ENCODE results near the gene NCAM2.

Gene NCAM2

DNA sequence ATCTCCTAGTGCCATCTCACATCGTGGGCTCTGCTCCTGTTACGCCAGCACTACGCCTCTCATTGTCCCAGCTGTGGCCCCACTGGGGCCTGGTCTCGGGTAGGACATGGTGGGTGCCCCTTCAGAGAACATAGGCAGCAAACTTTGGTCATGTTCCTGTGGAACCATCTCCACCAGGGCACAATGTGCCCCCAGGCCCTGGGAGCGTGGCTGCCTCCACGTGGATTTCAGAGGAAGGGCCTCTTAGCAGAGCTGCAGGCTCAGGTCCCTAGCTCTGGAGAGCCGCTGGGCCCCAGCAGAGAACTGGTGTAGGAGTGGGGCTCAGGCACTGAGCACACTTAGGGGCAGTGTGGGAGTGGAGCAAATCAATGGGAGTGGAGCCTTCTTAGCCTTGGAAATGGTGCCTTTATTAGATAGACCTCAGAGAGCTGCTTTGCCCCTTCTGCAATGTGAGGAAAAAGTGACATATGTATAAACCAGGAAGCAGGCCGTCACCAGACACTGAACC lies 460.0 kb downstream of the NCAM2 start:
- DNase-seq (ENCODE audit: low spot score): no peak

DNA sequence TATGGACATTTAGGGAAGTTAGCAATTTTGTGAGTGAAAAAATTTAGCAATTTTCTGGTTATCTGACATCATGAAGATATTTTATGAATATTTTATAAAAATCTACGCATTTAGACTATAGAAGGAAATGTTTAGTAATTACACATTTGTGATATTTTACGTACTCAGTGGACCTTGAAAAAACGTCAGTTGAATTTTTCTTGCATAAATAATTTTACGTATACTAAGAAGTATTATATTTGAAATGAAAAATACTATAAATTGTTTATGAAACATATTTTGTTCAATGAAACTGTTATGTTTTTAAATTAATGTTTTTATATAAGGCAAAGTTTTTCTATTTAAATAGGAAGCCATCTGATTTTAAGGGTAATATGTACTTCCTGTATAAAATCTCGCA lies 462.8 kb downstream of the NCAM2 start:
- DNase-seq (ENCODE audit: low spot score): no peak

DNA sequence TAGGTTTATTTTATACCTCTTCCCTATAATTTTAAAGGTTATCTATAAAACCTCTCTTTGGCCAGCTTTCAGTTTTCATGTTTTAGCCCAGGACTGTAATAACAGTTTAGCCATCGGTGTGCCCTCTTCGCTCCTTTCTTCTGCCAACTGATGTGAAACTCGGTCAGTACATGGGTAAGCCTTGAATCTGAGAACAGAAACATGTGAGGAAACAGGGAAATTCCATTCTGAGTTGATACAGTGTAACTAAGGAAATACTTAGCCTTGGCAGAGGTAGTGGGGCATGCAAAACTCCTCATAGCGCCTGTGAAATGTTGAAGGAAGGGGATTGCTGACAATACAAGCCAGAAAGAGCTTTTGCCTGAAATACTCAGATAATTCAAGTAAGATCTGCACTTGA lies 465.2 kb downstream of the NCAM2 start:
- no peak for DNase-seq (ENCODE audit: low spot score)

DNA sequence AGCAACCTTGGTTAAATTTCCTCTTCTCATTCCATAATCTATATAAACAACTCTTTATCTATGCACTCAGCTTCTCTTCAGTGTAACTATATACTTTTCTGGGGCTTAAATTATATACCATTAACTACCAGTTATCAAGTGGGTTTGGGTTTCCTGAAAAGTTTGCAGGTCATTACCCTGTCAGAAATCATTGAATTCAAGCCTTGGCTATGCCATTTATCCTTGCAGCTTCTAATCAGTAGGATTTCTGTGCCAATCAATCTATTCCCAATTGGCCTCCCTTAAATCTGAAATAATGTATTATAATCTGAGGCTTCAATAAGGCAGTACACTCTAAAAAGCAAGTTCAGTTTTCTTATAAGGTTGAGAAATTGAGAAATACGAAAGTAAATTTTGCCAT lies 466.5 kb downstream of the NCAM2 start:
- DNase-seq (ENCODE audit: low spot score): no peak

DNA sequence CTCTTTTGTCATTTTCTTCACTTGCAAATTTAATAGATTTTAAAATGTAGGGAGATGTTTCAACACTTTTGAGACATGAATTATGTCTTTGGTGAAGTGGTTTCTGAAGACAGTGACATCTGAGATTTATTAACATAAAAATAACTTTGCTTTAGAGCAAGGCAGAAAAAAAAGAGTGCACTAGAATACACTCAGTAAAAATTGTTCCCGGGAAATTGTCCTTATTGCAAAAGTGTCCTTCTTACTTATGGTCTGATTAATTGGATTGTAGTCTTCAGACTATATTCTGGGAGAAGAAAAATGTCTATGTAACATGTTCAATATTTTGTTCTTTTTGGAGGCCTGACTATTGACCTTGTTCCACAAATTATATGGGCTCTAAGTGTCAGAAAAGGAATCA lies 468.5 kb downstream of the NCAM2 start:
- no peak for DNase-seq (ENCODE audit: low spot score)

DNA sequence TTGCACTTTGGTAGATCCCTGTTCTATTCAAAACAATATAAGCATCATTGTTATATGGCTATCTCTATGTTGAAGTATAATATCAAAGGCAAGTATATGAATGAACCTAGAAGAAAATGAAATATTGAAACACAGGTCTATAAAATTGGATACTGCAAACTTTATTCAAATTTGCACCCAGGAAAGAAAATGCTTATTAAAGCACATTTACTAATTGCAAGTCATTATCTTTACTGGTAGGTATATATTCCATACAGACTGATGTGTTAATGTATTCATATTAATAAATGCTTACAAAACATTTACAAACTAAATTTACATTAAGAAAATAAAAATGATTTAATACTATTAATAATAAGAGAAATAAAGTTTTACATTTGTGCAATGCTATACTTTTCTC lies 469.8 kb downstream of the NCAM2 start:
- DNase-seq (ENCODE audit: low spot score): no peak

DNA sequence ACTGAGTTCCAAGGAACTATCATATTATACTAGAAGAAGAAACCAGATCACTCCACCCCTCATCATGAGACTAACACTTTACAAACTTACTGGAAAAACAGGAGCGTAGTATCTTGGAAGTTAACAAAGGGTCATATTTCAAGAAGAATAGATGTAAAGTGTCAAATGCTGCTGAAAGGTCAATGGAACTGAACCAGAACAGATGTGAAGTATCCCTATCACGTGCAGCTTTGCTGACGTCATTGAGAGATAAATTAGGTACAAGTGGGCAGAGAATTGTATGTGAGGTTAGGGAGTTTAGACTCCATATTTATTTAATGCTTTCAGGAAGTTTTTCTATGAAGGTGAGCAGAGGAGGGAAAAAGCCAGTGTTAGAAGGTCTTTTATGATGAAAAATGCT lies 483.0 kb downstream of the NCAM2 start:
- DNase-seq (ENCODE audit: low spot score): no peak

DNA sequence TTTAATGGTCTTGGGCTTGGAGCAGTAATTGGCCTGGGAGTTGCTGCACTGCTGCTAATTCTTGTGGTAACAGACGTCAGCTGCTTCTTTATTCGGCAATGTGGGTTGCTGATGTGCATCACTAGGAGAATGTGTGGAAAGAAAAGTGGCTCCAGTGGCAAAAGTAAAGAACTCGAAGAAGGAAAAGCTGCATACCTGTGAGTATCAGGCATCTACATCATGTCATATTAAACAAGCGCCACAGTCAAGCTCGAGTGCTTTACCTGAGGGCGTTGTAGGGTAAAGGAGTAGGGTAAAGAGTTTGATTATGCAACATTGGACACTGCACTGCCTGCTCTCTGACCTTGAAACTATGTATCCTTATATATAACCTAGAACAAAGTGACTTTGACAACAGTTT lies 510.6 kb downstream of the NCAM2 start:
- DNase-seq (ENCODE audit: low spot score): no peak

DNA sequence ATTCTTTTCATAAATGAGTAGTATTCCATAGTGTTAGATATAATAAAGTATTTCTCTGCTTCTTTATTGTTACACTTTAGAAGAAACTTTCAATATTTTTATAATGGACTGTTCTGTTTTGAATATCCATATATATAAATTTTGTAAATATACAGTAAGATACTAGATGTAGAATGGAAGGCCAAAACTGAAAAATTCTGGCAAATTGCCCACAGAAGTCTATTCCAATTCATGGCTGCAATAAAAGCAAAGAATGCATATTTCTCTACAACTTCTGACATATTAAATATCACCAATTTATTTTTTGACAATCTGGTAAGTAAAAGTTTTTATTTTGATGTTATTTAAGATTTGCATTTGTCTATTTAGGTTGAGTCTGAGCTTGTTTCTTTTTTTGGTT lies 532.5 kb downstream of the NCAM2 start:
- DNase-seq (ENCODE audit: low spot score): no peak

DNA sequence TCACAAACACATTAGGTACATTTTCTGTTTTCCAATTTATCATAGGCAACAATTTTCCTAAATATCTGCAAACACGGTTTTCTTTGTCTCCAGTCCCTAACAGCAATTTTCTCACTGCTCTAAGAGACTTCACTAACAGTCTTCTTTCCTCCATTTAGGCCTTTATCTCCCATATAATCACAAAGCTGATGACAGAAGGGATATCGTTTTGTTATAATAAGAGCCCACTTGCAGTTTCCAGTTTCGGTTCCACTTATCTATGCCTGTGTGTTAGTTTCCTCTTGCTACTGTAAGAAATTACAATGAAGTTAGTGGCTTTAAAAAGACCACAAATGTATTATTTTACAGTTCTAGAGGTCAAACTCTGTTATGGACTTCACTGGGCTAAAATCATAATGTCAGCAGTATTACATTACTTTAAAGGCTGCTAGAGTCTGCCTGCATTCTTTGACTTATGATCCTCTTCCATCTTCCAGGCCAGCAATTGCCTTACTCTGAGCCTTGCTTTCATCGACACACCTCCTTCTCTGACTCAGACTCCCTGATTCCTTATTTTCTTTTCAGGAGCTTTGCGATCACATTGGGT lies 549.3 kb downstream of the NCAM2 start:
- no peak for DNase-seq (ENCODE audit: low spot score)

DNA sequence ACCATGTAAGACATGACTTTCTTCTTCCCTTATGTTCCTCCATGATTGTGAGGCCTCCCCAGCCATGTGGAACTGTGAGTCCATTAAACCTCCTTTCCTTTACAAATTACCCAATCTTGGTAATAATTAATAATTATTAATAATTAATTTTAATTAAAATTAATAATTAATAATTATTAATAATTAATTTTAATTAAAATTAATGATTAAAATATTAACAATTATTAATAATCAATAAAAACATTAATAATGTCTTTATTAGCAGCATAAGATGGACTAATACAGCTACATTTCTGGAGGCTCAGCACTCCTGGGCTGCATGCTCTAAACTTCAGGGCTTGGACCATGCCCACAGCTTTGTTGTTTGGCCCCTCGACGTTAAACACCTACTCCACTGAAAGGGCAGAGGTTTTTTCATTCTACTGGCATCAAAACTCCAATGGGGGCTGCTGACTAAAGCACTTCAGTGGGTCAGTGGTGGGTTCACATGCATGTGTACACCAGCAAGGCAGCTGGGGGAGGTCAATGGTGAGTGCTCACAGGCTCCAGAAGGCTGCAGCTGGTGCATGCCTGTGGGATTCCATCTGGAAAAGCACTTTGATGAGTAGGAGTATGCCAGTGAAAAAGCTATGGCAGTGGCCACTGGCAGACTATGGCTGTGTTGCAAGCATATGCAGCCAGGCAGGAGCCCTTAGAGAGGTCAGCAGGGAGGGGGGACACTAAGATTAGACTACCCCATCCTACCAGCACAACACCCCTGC lies 561.3 kb downstream of the NCAM2 start:
- DNase-seq (ENCODE audit: low spot score): no peak

Data from HuH-7.5 (cell line).